ENCODE results near the gene ANKRD55. TPM values are rescaled to one million over a fixed set of nuclear protein-coding genes. Genes with fewer than 3 reads are reported as not detected.
"Not testable (repeated sequence)": the region's sequence is repeated elsewhere in the genome, so short reads cannot be mapped to it uniquely, and the experiment has no call there.

Gene ANKRD55
- 1 to 10 TPM in 3 of 4 donors, under 1 TPM in 1; 0.75 to 1.8 (median 1.2) TPM for polyA plus RNA-seq (ENCODE audit: insufficient read length in 4 of 4)

DNA sequence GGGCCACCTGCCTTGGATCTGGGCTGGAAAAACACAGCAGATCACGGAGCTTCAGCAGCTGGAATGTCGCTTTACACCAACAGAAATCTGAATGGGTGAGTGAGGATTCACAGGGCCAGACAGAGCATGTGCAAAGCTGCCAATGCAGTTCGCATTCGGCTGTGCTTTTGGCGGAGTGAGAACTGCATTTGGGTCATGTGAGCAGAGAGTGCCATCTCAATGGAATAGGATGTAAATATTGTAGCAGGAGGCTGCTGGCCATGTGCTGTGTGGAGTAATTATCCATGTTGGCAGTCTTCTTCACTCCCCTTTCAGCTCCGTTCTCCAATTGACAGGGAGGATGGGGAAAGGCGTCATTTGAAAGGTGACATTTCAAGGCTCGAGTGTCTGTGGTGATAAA, at the start of gene ANKRD55:
Gene ANKRD55, minus strand, starts transcription at position 101 of the 400 bp plus-strand sequence. CDS start 417 bp downstream, outside the sequence.
- DNase-seq (ENCODE audit: low read depth in 4 of 4, low spot score in 3 of 4) = no peak

DNA sequence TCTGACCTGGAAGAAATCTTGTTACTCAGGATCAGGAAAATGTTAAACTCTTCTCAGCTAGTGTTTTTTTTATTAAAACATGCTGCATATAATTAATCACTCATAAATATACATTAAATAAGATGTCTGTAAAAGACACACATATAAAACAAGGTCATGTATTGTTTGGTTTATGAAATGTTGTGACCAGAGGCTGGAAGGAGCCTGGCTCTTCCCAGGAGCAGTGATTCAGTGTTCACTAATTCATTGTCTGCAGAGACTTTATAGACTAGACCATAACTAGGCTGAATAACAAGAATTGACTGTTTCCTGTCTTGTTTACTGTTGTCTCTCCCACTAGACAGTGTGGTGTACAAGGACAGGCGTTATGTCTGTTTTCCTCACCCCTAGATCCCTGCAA, 49.1 kb upstream of the ANKRD55 start:
- DNase-seq (ENCODE audit: low read depth in 4 of 4, low spot score in 3 of 4) = no peak

DNA sequence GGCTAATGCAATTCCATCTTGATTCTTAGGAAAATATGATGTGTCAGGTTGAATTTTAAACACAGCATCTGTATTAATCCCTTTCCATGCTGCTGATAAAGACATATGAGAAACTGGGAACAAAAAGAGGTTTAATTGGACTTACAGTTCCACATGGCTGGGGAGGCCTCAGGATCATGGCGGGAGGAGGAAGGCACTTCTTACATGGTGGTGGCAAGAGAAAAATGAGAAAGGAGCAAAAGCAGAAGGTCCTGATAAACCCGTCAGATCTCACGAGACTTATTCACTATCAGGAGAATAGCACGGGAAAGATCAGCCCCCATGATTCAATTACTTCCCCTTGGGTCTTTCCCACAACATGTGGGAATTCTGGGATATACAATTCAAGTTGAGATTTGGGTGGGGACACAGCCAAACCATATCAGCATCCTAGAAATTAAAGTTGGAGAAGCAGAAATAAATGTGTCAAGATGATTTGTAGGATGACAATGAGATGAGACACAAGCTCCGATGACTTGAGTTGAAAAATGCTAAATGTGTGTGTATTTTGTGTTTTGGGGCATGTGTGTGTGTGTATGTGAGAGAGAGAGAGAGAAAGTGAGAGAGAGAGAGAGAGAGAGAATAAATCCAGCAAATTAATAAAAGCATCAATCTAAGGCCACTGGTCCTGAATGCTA, 48.5 kb upstream of the ANKRD55 start:
- no peak for DNase-seq (ENCODE audit: low read depth in 4 of 4, low spot score in 3 of 4)

DNA sequence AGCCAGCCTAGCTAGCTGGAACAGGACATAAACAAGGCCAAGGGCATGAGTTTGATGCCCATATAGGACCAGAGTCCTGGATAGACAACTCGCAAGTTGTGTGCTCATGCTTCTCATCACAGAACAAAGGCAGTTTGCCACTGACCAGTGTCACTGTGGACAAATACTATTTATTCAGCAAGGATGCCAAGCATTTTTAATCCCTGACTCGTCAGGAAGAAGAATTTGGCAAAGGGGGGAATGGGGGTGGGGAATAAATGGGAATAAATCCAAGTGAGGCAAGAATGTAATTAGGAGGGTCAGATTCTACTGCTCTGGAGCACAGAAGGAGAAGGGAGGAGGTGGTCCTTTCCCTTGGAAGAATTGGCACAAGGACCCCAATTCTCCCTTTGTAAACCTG, 46.8 kb upstream of the ANKRD55 start:
- DNase-seq (ENCODE audit: low read depth in 4 of 4, low spot score in 3 of 4) = no peak

DNA sequence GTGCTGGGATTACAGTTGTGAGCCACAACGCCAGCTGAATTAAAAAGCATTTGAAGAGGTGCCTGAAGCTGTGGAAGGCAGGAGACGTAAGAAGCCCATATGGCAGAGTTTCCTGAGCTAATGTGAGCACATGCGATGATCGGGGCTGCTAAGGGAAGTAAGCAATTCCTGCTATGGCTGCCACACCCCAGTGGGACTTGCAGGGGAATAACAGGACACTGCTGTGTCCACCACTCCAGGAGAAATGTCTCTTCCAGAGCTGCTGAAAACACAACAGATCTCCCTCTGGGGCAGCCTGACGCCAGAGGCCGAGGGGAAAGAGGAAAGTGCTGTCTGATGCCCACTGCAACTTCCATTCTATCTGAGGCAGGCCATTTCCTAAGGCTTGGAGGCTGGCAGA, 46.2 kb upstream of the ANKRD55 start:
- DNase-seq (ENCODE audit: low read depth in 4 of 4, low spot score in 3 of 4) = no peak

DNA sequence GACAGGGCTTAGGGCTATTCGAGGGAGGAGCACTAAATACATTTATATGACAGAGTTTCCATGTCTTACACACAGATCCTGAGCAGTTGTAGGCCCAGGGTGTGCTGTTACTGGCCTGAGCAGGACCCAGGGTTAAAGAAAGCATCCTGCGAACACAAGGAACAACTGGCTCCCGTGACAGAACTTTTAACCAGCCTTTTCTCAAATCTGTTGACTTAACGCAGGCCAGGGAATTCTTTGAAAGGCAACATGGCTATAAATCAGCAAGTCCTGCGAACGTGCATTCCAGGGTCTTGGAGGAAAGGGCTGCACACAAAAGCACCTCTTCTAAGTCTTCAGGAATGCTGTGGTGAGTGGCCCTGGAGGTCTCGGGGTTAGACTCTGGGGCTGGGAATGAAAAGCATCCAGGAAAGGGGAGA, 45.2 kb upstream of the ANKRD55 start:
- peak in 2 of 4 donors; percentile 48 to 55 for DNase-seq (ENCODE audit: low read depth in 4 of 4, low spot score in 3 of 4)

DNA sequence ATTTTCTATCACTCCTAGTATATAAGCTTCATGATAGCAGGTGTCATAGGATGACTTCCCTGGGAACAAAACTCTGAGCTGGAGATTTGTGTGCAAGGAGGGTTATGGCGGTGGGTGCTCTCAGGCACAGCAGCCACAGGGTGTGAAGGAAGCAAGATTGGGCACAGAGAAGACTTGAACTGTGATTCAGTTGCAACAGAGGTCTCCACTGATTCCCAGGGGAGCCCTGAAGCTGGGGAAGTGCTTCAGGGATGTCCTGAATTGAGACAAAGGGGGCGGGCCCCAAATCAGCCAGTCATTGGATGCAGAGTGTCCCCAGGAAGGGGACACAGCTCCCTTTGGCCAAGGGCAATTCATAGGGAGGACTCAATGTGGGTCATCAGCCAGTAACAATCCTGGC, 44.4 kb upstream of the ANKRD55 start:
- DNase-seq (ENCODE audit: low read depth in 4 of 4, low spot score in 3 of 4) = no peak

DNA sequence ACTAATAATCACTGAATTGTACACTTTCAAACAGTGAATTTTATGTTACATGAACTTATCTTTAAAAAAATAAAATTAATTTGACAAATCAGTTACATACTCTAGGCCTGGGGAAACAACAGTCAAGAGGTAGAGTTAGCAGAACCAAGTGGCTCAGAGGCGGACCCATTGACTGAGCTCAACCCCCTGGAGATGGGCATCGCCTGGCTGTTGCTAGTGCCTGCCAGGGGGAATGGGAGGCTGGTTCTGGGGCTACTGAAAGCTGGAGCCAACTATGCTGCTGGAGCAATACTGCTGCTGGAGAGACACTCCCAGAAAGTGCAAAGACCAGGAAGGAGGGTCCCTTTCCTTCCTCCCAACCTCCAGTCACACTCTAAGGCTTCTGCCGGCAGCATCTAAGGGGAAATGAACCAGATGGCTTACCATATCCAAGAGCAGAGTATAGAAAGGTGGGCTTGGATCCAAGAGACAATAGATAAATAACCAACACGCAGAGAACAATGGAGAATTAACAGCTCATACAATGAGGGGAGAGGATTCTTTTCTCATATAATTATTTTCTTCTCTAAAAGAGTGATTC, 40.3 kb upstream of the ANKRD55 start:
- DNase-seq (ENCODE audit: low read depth in 4 of 4, low spot score in 3 of 4) = no peak

DNA sequence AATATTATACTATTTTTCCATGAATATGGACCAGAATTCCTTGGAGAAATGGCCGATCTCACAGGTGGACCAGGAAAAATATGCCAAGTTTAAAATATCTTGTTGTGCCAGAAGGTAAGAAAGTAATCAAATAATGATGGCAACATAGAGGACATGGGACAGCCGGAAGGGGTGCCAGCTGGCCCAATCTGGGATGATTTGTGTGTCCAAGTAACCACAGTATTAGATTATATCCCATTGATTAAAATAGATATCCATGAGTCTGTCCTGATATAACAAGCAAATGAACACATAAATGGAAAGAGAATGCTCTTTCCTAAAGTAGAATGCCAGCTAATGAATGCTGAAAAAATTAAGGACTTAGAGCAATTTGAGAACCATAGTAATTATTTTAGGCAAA, 39.6 kb upstream of the ANKRD55 start:
- DNase-seq (ENCODE audit: low read depth in 4 of 4, low spot score in 3 of 4) = no peak

DNA sequence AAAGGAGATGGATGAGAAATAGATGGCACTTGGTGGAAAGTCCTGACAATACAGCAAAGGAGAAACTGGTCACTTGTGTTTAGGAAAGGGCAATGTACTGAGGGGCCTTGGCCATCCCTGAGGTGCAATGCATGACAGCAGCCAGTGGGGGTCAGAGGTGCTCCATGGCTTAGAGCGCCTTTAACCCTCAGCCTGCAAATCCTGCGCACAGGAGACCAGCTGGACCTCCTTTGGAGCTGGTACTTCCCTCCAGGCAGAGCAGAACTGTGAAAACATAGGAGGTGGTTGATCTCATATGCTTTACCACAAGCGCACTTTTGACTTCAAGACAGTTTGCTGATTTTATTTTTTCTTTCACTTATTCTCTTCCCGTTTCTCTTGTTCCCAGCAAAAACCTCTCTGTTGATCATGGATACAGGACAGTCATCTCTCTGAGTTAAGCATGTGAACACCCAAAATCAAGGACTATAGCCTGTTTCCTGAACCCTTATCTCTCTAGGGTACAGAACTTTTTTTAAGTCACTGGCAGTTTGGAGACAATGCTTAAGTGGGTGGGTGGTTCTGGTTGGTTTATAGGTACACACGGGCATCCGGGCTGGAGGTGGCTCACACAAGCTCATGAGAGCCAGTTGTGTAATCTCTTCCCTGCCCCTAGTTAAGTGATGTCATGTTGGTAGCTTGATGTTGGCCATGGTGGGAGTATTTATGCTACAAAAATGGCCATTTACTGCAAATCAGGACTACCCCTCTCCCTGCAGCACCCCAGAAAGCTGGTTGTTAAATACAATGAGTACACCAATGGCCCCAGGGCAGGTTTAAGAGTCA, 37.6 kb upstream of the ANKRD55 start:
- peak; percentile 73 to 84 (median 78) for DNase-seq (ENCODE audit: low read depth in 4 of 4, low spot score in 3 of 4)

DNA sequence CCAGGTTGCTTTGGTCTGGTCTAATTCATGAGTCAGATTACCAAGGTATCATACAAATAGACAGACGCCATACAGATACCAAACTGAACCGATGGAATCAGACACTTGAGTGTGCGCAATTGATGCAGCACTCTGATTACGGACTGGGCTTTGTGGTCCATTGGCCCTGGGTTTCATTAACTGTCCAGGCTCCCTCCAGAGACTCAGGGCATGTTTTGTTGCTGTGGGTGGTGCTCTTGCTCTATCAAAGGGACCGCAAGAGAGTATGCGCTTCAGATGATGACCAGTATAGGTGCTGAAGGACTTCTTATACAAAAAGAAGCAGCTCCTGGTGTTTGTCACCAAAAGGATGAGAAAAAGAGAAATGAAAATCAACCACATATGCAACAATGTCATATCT, 36.9 kb upstream of the ANKRD55 start:
- DNase-seq (ENCODE audit: low read depth in 4 of 4, low spot score in 3 of 4) = no peak

DNA sequence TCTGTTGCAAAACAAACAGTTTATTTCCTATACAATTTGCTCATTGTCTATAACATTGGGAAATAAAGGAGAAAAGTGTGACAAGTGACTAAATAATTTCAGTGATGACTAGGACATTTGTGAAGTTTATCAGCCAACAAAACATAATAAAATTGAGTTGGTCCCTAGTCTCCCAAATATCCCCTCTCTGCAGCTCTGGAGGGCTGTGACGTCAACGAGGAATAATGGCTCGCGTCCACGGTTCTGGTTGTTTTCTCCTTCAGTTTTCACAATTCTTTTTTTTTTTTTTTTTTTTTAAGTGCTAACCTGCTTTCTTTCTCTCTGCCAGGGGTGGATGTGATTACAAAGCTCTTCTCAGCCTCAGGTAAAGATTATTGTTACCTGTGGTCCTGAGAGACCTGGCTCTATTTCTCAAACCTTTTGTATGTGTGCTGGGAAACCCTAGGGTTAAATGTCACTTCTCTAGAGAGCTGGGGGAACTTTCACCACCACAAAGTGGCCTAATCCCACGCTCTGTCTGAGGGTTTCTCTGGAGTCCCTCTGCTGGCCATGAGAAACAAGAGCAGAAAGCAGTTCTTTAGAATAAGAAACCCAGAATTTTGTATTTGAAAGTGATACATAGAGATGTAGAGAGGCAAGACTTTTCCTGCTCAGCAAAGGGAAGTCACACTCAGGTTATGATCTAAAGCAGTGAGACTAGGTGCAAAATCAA, 36.2 kb upstream of the ANKRD55 start:
- DNase-seq (ENCODE audit: low read depth in 4 of 4, low spot score in 3 of 4) = no peak

DNA sequence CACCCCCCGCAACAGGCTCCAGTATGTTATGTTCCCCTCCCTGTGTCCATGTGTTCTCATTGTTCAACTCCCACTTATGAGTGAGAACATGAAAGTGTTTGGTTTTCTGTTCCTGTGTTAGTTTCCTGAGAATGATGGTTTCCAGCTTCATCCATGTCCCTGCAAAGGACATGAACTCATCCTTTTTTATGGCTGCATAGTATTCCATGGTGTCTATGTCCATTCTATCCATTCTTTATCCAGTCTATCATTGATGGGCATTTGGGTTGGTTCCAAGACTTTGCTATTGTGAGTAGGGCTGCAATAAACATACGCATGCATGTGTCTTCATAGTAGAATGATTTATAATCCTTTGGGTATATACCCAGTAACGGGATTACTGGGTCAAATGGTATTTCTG, 35.6 kb upstream of the ANKRD55 start:
- not testable (repeated sequence) for DNase-seq (ENCODE audit: low read depth in 4 of 4, low spot score in 3 of 4)

DNA sequence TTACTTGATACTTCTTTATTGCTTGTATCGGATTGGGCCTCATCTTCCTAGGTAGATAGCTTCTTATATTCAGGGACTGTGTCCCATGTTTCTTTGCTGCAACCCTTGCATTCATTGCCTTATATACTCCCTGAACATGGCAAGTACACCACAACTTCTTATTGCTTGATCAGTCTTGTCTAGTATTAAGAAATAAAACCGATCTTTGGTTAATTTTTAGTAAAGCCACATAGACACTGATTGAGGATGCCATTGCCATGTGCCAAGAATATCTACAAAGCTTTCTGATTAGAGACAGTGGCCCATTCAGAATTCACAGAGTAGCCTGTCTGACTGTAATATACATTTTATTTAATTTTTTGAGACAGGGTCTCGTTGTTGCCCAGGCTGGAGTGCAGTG, 34.7 kb upstream of the ANKRD55 start:
- no peak for DNase-seq (ENCODE audit: low read depth in 4 of 4, low spot score in 3 of 4)

DNA sequence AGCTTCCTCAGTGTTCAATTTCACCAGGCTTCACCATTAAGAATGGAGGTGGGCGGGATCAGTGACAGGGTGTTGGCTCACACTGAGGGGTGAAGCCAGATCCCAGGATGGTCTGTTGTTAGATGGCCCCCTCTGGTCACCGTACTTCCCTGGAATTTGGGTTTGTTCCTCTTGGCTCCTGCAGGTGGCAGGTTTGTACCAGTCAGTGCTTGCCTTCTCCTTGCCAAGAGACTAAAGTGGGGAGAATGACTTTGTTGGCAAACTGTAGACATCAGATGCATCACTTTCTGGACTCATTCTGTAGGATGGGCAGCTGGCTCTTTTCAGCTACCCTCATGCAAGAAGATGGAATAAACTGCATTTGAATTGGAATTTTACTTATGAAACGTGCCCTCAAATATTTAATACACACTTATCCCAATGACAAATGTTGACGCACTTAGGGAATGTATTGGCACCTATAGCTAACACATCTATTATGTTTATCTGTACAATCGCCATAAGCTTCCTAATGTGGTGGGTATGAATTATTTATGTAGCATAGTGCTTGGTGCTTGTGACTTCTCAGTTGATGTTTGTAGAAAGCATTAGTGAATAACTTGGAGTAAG, 31.4 kb upstream of the ANKRD55 start:
- no peak for DNase-seq (ENCODE audit: low read depth in 4 of 4, low spot score in 3 of 4)

DNA sequence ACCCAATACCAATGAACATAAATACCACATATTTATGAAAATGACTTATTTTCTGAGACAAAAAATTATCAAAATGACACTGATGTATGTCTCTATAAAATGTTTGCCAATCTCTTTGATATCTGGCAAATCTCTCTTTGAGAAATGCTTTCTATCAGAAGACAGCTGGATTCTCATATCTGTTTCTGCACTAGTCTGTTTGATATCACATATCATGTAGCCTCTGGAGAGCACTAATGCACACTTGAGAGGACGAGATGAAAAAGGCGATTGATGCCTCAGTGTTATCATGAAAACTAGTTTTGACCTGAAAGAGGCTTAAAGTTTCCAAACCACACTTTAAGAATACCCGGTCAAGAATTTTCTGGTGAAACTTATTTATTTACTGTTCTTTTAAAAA, 29.1 kb upstream of the ANKRD55 start:
- DNase-seq (ENCODE audit: low read depth in 4 of 4, low spot score in 3 of 4) = no peak

DNA sequence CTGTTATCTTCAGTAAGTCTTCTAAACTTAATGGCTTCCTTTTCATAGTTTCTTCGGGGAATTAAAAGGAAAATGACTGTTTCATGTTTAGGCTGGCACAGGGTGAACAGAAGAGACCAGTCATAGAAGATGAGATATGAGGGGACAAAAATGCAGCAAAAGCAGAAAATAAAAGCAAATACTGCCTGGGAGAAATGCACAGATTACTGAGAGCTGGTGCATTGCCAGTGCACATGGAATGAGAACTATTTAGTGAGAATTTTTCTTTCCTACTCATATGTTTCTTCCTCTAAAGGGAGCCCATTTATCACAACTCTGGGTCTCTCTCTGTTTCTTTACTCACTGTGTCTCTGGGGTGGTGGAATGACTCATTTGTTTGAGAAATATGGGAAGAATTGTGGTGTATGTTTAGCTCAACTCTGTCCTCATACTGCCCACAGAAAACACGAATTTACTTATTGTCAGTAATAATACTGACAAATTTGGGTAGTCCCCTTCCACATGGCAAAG, 25.9 kb upstream of the ANKRD55 start:
- DNase-seq (ENCODE audit: low read depth in 4 of 4, low spot score in 3 of 4) = no peak

DNA sequence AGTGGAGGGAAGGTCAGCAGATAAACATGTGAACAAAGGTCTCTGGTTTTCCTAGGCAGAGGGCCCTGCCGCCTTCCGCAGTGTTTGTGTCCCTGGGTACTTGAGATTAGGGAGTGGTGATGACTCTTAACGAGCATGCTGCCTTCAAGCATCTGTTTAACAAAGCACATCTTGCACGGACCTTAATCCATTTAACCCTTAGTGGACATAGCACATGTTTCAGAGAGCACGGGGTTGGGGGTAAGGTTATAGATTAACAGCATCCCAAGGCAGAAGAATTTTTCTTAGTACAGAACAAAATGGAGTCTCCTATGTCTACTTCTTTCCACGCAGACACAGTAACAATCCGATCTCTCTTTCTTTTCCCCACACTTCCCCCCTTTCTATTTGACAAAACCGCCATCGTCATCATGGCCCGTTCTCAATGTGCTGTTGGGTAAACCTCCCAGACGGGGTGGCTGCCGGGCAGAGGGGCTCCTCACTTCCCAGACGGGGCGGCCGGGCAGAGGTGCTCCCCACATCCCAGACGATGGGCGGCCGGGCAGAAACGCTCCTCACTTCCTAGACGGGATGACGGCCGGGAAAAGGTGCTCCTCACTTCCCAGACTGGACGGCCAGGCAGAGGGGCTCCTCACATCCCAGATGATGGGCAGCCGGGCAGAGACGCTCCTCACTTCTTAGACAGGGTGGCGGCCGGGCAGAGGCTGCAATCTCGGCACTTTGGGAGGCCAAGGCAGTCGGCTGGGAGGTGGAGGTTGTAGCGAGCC, 24.8 kb upstream of the ANKRD55 start:
- not testable (repeated sequence) for DNase-seq (ENCODE audit: low read depth in 4 of 4, low spot score in 3 of 4)

DNA sequence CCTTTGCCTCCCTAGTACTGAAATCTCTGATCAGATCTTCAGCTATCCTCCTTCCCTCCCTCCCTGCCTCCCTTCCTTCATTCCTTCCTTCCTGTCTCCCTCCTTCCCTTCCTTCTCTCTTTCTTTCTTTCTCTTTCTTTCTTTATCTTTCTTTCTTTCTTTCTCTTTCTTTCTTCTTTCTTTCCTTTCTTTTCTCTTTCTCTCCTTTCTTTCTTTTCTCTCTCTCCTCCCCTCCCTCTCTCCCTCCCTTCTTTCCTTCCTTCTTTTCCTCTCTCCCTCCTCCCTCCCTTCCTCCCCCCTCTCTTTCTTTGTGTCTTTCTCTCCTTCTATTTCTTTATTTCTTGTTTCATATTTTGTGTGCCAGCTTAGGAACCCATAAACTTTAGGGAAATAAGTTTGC, 23.9 kb upstream of the ANKRD55 start:
- no peak for DNase-seq (ENCODE audit: low read depth in 4 of 4, low spot score in 3 of 4)

DNA sequence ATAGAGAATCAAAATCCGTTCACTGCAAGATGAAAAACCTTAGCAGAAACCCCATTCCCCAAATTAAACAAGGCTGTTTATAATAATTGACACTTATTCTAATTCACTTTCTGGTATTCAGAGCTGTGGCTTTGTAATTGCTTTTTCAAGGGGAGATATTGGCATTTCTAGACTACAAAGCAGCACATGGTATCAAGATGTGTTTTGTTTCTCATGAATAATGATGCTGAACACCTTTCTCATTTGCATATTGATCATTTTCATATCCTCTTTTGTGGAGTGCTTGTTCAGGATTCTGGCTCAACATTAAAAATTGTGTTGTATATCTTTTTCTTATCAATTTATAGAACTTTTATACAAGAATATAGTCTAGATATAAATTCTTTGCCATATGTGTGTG, 22.4 kb upstream of the ANKRD55 start:
- no peak for DNase-seq (ENCODE audit: low read depth in 4 of 4, low spot score in 3 of 4)
